ENCODE measurements around the gene FAM43A.

The FAM43A gene, protein sequence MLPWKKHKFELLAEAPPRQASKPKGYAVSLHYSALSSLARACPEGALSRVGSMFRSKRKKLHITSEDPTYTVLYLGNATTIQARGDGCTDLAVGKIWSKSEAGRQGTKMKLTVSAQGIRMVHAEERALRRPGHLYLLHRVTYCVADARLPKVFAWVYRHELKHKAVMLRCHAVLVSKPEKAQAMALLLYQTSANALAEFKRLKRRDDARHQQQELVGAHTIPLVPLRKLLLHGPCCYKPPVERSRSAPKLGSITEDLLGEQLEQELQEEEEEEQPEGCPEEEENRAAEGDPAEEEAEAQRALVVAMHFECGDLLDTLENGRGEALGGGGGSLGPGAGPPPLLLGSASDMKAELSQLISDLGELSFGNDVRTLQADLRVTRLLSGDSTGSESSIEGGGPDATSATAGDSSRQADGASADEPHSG

DNA sequence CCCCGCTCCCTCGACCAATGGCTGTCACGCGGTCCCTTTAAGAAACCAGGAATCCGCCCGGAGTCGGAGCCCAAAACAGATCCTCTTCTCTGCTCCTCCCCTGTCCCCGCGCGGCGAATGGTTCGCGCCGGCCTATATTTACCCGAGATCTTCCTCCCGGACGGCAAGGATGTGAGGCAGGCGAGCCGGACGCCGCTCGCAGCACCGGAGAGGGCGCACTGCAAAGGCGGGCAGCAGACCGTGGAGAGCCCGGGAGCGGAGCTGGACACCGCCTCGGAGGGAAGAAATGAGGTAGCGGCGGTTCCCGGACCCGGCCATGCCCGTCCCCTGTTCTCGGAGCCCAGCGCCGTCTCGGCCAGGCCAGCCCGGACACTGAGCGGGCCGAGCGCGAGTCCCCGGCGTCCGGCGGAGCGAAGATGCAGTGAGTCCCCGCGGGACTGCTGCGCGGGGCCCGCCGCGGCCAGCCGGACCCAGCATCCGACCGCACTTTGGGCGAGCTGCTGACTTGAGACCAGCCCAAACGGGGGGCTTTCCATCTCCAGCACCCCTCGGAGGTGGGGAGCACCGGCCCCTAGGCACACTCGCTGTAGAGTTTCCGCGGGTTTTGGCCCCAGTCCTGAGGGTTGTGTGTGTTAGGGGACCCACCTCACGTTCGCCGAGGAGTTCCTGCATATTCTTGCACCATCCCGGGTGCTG is at the start of gene FAM43A:
Gene FAM43A (plus strand): TSS at position 166 of the 696 bp plus-strand sequence. CDS start 944 bp downstream, outside the sequence.
- DNase-seq (ENCODE audit: low spot score), result peak; percentile 91

DNA sequence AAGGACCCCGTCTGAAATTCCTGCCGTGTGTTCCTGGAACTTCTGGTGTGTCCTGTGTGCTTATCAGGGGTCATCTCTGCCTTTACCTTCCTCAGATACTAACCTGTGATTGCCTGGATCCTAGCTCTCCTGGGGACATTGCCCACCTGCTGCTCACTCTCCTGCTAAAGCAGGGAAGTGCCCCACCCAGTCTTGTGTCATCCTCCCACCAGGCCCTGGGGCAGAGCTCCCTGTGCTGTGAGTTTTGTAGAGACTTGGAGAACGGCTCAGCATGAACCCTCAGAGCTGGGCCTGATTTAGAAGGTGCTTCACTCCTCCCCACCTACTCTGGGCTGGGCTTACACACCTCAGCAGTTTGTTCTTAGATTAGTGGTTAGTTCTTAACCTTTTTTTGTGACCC is 48.6 kb upstream of the FAM43A start:
- no peak for DNase-seq (ENCODE audit: low spot score)

DNA sequence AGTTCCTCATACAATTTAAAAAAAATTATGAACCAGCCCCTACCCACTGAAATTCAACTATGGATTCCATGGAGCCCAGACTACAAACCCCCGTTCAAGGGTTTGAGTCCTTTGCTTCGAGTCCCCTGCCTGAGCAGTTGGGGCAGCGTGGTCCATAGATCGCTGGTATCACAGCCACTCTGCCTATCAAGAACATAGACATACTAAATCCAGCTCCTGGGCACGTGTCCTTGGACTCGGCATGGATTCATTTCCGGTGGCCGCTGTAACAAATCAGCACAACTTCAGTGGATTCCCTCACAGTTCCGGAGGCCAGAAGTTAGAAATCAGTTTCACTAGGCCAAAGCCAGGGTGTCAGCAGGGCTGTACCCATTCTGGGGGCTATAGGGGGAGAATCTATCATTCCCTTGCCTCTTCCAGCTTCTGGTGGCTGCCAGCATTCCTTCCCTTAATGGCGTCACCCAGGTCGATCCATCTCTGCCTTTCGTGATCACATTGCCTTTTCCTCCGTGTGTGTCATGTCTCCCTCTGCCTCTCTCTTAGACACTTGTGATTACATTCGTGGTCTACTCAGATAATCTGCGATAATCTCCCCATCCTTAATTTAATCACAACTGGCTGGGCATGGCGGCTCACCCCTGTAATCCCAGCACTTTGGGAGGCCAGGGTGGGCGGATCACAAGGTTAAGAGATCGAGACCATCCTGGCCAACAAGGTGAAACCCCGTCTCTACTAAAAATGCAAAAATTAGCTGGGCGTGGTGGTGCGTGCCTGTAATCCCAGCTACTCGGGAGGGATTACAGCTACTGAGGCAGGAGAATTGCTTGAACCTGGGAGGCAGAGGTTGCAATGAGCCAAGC is 47.9 kb upstream of the FAM43A start:
- no peak for DNase-seq (ENCODE audit: low spot score)

DNA sequence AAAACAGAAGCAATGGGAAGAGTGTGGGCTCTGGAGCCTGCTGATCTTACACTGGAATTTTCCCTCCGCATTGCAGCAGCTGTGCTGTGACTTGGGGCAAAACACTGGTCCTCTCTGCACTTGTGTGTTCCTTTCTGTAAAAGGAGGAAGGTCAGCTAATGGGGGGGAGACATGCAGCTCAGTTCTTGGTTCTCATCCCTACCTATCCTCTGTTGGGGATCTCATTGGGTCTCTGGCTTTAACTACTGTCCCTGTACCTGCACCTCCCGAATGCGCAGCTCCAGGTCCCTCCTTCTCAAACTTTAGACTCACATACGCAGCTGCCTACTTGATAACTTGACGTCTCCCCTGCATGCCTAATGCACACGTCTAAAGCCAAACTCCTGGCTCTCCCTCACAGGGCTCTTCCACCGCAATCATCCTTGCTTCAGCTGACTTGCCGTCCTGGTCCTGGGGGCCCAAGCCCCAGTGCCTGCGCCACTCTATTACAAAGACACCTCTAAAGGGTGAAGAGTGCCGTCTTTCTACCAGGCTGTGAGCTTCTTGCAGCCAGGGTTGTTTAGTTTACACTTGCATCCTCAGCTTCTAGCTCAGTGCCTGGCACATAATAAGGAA is 46.6 kb upstream of the FAM43A start:
- DNase-seq (ENCODE audit: low spot score), result no peak

DNA sequence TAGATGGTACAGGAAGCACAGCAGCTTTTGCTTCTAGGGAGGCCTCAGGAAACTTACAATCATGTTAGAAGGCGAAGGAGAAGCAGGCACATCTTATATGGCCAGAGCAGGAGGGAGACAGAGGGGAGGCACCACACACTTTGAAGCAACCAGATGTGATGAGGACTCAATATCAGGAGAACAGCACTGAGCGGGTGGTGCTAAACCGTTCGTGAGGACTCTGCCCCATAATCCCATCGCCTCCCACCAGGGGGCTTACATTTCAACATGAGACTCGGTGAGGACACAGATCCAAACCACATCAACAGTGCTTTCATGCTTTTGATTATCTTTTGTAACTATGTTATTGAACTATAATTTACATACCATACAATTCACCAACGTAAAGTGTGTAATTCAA is 44.9 kb upstream of the FAM43A start:
- no peak for DNase-seq (ENCODE audit: low spot score)

DNA sequence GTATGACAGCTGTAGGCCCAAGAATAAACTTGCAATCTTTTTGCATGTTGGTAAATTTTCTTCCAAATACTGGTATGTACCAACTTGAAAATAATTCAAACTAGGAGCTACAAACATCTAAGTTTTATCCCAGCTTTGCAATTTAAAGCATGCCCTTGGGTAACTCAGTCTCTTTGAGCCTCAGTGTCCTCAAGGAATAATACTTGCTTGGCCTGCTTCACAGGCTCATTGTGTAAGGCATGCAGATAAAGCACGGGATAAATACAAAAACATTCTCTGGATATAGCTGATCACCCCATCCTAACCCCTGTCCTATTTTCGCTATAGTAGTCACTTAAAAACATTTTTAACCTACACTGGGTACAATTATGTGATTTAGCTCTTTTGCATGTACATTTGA is 42.9 kb upstream of the FAM43A start:
- DNase-seq (ENCODE audit: low spot score), result no peak

DNA sequence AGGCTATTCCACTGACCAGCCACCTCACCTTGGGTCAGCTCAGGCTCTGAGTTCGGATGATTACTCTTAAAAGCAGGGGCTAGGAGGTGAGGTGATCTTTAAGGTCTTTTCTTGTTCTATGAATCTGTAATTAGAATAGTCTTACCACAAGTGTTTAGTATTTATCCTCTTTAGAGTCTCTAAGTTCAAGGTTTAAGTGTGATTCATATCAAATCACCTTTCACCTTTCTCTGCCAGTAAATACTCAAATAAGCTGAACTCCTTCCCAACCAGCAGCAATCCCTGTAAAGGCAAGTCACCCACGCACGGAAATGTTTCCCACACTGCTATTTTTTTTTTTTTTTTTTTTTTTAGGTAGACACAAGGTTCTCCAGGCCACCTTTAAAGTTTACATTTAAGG is 37.9 kb upstream of the FAM43A start:
- no peak for DNase-seq (ENCODE audit: low spot score)

DNA sequence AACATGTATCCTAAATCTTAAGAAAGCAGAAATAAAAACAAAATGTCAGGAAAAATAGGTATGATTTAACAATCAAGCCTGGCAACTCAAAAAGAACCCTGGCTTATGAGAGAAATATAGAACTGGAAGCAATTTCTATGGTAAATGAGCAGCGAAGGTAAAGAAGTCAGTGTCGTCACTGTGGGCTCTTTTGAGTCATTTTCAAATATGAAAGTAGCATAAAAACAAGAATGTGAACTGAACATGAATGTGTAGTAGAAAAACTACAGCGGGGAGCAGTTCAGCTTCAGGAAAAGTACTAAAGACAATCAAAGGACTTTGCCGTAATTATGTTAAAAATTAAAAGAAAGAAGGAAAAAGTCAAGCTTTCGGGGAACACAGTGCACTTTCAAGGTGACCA is 31.2 kb upstream of the FAM43A start:
- DNase-seq (ENCODE audit: low spot score), result no peak

DNA sequence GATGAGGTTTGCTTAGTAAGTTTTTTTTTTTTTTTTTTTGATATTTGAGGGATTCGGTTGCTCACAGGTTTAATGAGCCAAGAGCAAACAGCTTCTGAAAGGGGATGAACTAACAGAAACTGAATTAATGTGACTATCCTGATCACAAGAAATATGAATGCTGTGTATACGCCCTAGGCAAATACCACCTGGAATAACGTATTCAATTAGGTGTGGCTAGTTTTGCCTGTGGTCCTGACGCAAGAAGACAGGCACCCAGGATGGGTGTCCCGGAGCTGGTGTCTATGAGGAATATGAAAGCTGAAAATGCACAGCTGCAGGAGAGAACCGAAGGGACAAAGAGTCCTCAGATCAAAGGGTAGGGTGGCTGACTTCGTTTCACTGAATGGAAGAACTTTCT is 28.2 kb upstream of the FAM43A start:
- DNase-seq (ENCODE audit: low spot score), result no peak

DNA sequence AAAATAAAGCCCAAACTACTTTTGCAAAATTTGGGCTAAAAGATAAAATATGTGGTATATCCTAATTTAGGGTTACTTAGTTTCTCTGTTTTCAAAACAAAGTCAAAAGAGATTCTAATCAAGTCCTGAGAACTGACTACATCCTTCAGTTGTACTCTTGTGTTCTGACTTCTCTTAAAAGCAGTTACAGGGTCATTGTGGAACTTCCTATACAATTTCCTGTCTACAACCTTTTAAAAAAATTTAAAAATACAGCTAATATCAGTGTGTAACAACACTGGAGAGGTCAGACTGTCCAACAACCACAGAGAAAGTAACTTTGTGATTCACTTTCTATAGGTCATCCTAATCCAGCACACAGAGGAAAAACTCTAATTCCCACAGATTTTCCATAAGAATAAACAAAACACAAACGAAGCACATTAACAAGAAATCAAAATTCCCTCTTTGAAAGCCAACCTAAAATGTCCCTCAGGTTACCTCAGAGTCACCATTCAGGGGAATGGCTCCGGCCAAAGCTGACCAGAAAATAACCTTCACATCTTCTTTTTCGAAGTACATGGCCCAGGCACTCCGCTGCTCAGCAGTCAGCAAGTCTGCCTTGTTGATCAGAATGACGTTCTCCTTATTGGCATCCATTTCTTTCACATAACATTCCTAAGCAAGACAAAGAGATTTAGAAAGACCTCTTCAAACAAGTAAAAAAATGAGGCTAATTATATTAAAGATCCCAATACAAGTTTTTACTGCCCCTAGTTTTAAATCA is 27.0 kb upstream of the FAM43A start:
- DNase-seq (ENCODE audit: low spot score), result no peak

DNA sequence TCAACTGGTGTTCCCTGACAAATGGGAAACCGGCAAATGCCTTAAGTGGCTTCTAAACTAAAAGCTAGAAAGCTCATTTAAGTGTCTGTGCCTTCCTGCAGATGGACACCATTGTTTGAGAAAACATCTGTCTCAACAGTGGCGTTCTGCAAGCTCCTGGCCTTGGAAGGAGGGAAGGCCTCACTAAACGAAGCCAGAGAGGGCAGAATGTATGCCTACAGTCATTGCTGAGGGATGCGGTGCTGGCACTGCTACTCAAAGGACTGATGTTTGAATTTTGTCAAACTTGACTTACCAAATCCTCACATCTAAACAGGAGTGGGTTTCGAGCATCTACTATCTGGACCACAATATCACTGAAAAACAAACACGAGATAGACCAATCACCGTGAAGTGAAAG is 25.9 kb upstream of the FAM43A start:
- DNase-seq (ENCODE audit: low spot score), result no peak

DNA sequence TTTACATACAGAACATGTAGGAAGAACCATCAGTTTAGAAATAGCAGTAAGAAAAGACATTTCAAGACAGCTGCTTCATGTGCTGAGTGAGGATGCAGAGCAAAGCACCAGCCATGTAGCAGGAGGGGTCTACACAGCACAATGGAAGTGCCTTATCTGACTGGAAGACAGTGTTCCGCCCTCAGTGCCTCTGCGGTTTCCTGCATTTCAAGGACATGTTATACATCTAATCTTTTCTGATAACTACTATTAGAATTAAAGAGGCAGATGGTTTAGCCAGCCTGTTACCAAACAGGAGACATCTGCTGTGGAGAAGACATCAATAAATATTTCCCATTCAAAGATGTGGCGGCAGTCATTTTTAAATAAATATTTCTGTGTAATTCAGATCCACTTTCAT is 24.3 kb upstream of the FAM43A start:
- DNase-seq (ENCODE audit: low spot score), result no peak

DNA sequence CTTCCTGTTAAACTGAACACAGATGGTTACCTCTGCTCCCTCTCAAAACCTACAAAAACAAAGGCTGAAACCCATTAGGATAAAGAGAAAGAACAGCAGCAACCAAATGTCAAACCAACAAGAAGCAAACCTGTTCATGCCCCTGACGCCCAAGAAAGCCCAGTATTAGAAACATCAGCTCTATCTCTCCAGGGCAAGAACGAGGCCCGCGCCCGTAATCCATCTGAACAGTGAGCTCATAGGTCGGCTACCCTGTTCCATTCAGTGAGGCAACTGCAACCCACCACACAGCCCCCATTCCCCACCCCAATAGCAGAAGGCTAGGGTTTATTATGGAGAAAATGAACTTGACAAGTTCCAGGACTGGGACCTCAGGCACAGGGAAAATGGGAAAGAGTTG is 23.7 kb upstream of the FAM43A start:
- DNase-seq (ENCODE audit: low spot score), result no peak

DNA sequence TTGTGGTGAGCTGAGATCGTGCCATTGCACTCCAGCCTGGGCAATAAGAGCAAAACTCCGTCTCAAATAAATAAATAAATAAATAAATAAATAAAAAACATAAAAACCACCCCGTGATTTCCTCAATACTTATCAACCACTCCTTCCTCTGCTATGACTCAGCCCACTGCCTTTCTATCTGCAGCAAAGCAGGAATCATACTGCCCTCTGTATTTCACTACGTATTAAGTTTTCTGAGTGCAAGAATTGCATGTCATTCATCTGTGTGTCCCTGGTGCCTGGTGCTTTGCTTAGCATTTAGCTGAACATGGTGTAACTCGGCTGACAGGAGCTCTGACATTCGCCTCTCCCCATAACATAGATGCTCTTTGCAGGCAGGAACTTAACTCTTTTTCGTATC is 20.8 kb upstream of the FAM43A start:
- no peak for DNase-seq (ENCODE audit: low spot score)

DNA sequence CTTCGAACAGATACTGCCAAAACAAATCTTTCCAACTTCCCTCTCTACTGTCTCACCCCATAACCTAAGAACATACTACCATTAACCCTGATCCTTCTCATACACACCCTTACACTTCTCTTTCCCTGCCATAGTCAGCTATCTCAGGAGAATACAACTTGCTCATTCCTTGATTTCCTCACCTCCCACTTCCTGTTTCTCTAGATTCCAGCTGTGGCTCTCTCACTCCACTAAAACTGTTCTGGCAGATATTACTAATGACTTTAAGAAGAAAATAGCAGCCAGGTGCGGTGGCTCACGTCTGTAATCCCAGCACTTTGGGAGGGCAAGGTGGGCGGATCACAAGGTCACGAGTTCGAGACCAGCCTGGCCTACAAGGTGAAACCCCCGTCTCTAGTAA is 18.3 kb upstream of the FAM43A start:
- no peak for DNase-seq (ENCODE audit: low spot score)

DNA sequence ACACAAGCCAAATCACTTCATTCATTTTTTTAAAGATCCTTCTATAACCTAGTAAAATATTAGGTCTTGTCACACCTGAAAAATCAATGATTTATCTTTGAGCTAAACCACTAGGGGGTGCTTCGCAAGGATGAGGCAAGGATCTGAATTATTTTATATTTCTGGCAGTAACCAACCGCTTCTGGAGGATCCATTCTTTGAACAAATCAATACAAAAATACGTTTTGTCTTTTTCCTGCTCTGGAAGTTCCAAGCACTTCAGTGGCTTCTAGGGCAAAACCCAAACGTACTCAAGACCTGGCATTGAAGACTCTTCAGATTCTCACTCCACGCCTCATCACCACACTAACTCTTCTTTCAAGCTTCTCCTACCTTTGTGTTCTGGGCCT is 14.2 kb upstream of the FAM43A start:
- DNase-seq (ENCODE audit: low spot score), result no peak

DNA sequence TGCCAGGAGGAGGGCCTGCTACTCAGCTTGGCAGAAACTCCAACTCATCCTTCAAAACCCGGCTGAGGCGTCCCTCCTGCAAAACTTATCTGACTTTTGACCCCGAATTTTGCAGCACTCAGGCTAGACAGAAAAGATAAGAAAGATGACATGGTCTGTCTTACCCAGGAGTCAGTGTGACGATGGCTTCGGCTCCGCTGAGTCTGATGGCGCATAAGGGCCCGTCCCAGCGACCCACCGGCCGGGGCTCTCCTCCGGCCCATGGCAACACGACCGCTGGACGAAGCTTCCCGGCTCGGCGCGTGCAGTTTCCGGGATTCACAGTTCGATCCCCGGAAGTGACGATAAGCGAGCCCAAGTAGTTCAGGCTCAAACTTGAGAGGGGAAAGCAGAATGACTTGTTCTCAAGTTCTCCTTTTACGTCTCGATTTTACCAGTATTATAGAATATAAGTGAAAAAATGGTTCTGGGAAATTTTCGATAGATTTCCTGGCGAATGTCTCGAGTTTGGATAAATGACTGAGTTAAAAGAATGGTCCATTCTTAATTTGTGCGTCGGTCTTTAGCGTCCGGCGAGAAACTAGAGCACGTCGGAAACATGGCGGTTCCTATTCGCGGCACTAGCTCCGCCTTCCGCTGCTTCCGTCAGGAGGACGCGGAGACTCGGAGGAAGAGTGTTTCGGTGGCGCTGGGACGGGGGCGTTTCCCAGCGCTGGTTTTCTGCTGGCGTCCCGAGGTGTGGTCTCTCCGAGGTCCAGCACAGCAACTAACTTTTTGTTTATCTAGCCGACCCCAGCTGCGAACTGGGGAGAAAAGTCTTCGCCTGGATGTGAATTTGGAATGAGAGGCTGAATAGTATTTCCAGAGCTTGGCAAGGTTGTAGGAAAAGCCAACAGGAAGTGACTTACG is 13.5 kb upstream of the FAM43A start, which contains the start of gene LSG1:
Gene LSG1 (minus strand): TSS at position 292 of the 909 bp plus-strand sequence. CDS start 29 bp downstream, at position 263.
- DNase-seq (ENCODE audit: low spot score), result peak; percentile 94

DNA sequence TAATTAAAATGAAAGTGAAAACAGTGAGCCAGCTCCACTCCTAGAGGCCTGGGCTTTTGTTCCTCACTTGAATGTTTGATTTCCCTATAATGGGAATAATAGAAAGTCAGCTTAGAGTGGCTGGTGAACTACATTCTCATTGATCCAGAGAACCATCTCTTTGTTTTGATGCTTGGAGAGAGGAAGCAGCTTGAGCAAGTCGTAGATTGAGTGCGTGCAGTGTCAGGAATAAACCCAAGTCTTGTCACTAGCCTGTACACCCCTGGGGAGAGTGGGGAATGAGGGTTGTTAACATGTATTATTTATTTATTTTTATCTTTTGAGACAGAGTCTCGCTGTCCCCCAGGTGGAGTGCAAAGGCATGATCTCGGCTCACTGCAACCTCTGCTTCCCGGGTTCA is 12.8 kb upstream of the FAM43A start:
- no peak for DNase-seq (ENCODE audit: low spot score)

DNA sequence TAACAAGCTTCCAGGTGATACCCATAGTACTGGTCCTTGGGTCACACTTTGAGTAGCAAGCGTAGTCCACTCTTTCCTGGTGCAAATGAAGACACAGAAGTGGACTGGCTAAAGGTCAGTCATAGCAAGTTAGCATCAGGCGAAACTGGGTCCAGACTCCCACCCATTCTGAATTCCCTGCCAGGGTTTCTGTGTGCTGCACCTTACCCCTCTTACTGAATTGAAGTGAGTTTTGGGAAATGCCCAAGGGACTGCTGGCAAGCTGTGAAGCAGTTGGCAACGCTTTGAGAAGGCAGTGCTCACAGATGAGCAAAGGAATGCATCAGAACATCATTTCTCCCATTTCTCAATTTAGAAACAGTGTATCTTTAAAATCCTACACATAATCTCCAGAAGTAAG is 11.9 kb upstream of the FAM43A start:
- no peak for DNase-seq (ENCODE audit: low spot score)

DNA sequence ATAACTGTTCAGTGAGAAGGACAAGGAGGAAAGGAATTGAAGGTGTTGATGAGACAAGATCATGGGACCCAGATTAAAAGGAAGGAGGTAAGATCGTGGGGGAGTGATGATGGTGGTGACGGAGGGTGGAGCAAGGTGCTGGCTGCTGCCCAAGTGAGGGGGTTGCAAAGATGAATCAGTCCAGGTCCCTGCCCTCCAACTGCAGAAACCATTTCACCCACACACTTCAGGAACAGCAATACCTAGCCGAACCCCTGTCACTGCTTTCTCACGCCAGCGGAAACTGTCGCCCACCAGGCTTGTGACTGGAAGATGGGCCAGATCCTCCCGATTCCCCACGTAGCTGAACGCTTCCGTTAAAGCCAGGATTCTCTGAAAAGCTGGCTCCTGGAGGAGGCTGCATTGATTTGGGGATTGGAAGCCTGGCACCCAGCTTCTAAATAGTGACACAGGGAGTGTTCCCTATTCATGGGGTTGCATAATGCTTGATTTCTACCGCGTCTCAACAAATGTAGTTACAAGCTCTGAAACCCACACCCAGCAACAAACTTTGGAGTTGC is 10.5 kb upstream of the FAM43A start:
- DNase-seq (ENCODE audit: low spot score), result no peak

Data from Ammon's horn (tissue), 1 donor.